NOMO-1 (cell line): Measurements from ENCODE around the gene TOR1AIP2.

ENCODE experiments used
- DNase-seq, 2 experiments: peaks; one replicate each; lab custom pipeline; 2025; ENCODE audit not compliant: unreplicated experiment in 2 of 2; lab: John Stamatoyannopoulos, UW

The TOR1AIP2 gene

GRCh38 chr1:179826626-179827280 lies 50.9 kb downstream of the TOR1AIP2 start:
- no peak for DNase-seq

GRCh38 chr1:179825798-179826460 lies 51.7 kb downstream of the TOR1AIP2 start:
- DNase-seq, result no peak

GRCh38 chr1:179825206-179825605 lies 52.4 kb downstream of the TOR1AIP2 start:
- DNase-seq, result no peak

- DNase-seq, result peak; percentile 10 to 37
Observed at GRCh38 chr1:179824265-179824664, 53.3 kb downstream of the TOR1AIP2 start.

DNA sequence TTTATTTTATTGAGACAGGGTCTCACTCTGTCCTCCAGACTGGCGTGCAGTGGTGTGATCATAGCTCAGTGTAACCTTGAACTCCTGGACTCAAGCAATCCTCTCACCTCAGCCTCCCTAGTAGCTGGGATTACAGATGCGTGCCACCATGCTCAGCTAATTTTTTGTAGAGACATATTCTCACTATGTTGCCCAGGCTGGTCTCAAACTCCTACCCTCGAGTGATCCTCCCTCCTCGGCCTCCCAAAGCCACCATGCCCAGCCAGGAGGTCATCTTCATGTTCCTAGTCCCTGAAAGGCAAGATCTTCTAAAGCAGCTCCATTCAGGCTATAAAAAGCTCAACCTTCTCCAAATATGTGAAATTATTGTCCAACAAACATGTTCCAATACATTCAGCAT lies 53.9 kb downstream of the TOR1AIP2 start:
- DNase-seq, result no peak

DNA sequence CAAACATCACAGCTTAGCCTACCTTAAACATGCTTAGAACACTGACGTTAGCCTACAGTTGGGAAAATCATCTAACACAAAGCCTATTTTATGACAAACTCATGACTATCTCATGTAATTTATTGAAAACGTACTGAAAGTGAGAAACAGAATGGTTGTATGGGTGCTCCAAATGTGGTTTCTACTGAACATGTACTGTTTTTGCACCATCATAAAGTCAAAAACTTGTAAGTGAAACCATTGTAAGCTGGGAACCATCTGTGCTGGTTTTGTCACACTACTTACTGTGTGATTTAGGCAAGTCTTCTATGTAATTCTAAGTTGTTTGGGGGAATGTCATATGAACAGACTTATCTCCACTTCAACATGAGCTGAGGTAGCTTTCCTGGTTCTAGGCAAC lies 55.5 kb downstream of the TOR1AIP2 start:
- DNase-seq, result no peak

DNA sequence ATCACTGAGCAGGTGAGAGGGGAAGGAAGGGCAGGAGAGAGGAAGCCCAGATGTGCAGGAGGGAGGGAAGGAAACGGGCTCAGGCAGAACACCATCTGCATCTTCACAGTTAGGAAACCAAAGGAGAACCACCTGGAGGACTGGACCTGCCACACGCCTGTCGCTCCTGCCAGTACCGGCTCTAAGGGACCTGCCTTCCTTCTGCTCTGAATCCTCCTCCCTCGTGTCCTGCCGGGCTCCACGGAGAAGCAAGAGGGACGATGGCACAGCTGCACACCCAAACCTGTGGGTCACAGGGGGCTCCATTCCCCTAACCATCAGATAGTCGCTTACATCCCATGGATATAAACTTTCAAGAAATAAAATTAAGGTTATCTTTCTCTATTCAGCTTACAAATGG lies 56.1 kb downstream of the TOR1AIP2 start:
- DNase-seq, result no peak

DNA sequence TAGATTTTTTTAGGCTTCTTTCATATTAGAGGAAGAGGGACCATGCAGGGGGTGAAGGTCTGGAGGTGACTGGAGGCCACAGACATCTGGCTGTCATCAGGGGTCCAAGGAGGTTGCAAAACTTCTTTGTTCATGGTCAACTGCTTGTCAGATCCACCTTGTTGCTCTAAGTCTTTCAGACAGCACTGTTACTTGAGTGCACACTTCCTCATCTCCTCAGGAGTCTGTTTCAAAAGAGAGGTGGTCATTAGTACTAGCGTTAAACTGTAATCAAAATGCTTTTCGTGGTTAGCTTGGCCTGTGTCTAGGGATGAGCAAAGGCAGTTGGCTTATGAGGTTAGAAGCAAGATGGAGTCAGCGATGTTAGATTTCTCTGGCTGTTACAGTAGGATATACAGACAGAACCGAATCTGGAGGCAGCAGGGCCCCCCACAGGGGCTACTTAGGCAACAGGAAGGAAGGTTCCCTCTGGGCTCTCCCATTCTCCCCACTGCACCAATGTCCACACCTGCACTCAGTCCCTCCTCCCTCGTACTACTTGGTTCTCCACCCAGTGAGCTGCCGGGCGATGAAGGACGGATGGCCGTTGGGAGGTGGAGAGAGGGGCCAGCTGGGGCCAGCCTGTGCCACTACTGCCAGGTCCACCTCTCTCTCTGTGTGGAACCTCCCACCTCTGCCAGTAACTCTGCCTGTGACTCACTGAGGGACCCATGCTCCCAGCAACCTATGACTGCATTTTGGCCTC lies 57.2 kb downstream of the TOR1AIP2 start:
- peak; percentile 64 to 85 for DNase-seq

DNA sequence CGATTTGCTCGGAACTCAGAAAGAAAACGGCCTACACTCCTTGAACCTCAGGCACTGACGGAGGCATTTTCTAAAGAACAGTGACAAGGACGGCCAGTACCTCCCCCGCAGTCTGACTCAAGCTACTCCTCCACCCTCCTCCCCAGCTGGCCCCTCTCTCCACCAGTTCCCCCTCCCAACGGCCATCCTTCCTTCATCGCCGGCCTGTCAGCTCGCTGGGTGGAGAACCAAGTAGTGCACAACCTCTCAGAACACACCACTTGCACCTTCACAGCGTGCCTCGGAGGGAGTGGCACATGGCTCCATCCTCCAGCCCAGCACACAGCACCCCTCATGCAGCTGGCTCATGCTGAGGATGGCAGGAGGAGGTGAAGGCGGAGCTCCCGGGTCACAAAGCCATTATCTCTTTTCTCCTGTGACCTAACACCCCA lies 58.8 kb downstream of the TOR1AIP2 start:
- DNase-seq, result no peak

DNA sequence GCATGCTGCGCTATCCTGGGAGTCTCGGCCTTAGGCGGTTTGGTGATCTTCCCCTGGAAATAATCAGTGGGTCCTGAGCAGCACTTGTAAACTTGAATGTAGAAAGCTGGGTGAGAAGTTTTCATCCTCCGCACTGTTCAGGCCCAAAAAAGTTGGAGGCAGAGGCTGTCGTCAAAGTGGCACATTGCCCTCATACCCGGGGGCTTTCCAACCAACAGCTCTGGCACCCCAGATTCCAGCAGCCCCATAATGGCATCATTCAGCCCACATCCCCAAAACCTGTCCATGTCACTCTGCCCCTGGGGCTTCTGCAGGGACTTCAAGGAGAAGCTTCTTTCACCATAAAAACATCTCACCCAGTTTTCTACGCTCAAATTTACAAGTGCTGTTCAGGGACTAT lies 59.3 kb downstream of the TOR1AIP2 start:
- no peak for DNase-seq

GRCh38 chr1:179817789-179818188 lies 59.8 kb downstream of the TOR1AIP2 start:
- DNase-seq, result no peak

DNA sequence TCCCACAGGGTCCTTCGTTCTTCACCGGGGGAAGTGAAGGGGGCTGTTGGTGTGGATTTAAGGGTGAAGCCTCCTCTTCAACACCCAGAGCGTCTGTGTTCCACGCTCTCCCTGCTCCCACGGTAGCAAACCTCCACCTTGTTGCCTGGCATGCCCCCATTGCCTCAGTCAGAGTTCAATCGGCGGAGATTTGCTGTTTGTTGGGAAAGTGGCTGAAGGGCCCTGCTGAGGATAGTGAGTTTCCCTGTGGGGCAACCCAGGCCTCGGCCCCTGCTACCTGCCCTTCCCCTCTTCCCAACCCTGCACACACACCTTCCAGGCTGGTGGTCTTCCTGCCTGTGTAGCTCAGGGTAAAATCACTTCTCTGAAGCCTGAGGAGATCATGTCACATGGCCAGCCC lies 60.5 kb downstream of the TOR1AIP2 start:
- DNase-seq, result no peak

DNA sequence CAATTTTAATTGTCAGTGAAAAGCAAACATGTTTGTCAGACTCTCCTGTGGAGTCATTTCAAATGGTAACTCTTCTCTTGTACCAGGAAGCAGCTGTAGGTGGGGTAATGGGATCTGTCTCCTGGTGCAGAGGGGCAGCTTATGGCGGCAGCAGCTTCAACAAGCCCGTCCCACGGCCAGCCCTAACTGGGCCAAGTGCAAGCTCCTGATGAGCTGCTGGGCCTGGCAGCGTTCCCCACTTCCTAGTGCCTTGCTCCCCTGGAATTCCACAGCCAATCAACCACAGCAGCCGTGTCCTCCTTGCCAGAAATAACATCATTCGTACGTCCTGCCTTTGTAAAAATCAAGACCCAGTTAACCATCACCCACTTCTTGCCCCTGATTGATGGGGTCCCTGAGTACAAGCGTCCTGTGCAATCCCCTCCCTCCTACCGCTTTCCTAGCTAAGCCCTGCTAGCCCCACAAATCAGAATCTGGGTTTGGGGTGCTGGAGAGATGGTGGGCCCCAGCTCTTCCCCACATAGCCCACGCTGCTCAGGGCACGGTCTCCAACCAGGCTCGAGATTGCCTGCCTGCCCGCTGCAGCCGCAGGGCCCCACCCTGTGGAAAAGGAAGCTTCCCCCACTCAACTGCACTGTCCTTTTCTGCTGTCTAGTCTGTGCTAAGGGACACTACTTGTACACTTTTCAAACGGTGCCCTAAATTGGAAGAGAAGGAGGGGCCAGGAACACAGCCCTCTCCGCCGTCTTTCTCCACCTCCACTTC lies 61.2 kb downstream of the TOR1AIP2 start:
- no peak for DNase-seq

DNA sequence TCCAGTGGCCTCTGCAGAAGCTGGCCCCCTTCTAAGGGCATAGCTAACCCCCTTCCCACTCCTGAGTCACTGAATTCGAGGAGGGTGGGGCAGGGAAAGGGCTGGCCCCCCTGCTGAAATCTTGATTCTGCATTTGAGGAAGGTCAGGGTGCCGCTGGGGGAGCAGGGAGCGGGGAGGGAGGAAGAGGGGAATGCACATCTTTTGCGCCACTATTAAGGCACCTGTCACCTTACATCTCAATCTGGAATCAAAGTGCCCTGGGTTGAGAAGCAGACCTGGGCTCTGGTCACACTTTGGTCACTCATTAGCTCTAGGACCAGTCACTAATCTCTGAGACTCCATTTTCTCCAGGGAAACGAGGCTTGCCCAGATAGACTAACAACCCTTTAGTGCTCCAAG lies 62.0 kb downstream of the TOR1AIP2 start:
- no peak for DNase-seq

- no peak for DNase-seq
Observed at GRCh38 chr1:179814546-179814838, 63.1 kb downstream of the TOR1AIP2 start.

DNA sequence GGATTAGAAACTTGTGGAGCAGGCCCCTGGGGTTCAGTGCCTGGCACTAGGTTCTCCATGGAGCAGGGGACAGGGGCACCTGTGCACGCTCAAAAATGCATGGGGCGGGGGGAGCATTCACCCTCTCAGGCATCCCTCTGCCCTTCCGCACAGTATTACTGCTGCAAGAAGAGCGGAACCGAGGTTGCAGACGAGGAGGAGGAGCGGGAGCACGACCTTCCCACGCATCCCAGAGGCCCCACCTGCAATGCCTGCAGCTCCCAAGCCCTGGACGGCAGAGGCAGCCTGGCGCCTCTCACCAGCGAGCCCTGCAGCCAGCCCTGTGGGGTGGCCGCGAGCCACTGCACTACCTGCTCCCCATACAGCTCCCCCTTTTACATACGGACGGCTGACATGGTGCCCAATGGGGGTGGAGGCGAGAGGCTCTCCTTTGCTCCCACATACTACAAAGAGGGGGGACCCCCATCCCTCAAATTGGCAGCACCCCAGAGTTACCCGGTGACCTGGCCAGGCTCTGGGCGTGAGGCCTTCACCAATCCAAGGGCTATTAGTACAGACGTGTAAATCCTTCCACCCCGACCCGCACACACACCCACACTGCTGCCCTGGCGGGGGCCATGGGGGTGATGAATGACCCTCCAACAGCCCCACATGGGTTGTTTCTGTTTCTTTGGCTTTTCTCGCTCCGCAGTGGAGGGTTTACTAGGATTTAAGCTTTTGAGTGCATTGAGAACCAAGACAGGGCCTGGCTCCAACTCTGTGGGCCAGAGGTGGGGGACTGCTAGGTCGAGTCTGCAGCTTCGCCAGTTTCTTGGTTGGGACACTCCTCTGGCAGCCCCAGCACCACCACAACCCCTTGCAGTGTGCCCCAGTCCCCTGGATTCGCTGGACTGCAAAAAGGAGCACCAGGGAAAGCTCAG lies 63.7 kb downstream of the TOR1AIP2 start:
- DNase-seq, result no peak

- DNase-seq, result no peak
Observed at GRCh38 chr1:179812501-179813292, 64.9 kb downstream of the TOR1AIP2 start.

DNA sequence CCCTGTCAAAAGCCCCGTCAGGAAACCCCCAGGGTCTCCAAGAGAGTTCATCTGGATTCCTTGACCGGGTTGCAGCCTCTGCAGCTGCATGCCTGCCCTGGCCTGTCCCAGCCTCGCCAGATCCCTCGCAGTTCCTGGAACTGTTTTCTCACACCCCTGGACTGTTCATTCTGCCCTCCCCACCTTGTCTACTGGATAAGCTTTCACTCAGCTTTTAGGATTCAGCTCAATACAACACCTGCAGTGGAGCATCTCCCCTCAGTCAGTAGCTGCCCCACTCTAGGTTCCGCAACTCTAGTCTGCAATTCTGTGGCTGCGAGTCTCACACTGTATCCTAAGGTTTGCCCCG lies 67.3 kb downstream of the TOR1AIP2 start:
- no peak for DNase-seq

- DNase-seq, result peak; percentile 39 to 73
Observed at GRCh38 chr1:179809506-179810366, 67.9 kb downstream of the TOR1AIP2 start.
